CMK (cell line): Measurements from ENCODE around the gene DDX42.
A peak's percentile ranks its signal among the peaks of the same experiment; 100 is the strongest.

Experiments
- DNase-seq: peaks from one replicate; pipeline ENCODE4 v3.0.0-alpha.2; 2010; ENCODE audit warnings: low read depth

The DDX42 gene

GRCh38 chr17:63823659-63824331, 49.8 kb downstream of the DDX42 start:
- no peak for DNase-seq

- DNase-seq: no peak
These were observed 50.4 kb downstream of the DDX42 start for GRCh38 chr17:63824362-63824761.

DNA sequence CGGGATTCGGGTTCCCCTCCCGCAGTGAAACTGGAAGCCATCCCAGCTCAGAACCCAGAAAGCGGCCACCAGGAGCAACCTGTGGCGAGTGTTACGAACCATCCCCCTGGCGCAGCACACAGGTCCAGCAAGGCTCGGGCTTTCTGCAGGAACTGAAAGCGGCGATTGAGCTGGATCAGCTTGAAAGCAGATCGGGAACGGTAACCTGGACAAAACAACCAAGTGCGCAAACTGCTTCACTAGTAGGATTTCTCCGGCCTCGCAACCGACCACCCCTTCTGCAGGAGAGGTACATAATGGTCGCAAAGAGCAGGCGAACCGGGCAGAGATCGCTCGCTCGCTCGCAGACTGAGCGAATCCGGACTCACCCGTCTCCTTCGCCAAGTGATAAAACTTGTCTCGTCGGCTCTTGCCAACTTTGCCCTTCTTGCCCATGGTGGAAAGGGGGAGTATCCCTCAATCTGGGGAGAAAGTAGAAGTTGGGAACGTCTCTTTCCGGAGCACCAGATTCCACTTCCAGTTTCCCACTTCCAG, 52.6 kb downstream of the DDX42 start:
- no peak for DNase-seq

- peak; percentile 73 for DNase-seq
These were observed 53.2 kb downstream of the DDX42 start, which contains the start of the genes FTSJ3 and PSMC5 for GRCh38 chr17:63827002-63827800. Gene FTSJ3 (minus strand): TSS chr17:63827663. CDS start chr17:63826902, 761 bp downstream. Gene PSMC5 (plus strand): TSS chr17:63827431. CDS start chr17:63827491, 60 bp downstream.

GRCh38 chr17:63827801-63828221, 53.8 kb downstream of the DDX42 start:
- DNase-seq: no peak

DNA sequence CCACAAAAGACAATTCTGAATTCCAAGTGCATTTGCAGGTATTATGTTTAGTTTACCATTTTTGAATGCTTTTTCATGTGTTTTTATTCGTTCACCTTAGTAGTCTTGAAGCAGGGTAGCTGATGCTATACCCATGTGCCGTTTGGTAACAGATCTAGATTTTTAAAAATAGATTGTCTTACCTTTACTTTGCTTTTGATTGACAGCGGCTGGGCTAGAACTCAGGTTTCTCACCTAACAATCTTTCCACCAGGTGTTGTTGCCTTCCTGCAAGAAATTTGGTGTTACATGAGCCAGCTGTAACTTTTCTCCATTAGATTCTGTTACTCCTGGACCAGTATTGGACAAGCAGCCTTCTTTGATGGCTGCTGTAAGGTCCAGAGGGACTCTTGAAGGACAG, 55.0 kb downstream of the DDX42 start:
- DNase-seq: no peak

DNA sequence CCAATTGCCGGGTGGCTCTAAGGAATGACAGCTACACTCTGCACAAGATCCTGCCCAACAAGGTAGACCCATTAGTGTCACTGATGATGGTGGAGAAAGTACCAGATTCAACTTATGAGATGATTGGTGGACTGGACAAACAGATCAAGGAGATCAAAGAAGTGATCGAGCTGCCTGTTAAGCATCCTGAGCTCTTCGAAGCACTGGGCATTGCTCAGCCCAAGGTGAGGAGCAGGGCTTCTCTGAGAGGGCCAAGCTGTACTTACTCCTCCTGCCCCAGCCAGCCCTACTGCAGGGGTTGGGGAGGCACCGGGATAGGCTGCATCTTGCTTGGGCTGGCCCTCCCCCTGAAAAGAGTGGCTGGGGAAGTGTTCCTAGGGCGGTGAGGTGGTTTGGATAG, 56.3 kb downstream of the DDX42 start:
- no peak for DNase-seq

- DNase-seq: no peak
These were observed 57.0 kb downstream of the DDX42 start for GRCh38 chr17:63830904-63831491.

- DNase-seq: no peak
These were observed 57.5 kb downstream of the DDX42 start for GRCh38 chr17:63831505-63831904.

DNA sequence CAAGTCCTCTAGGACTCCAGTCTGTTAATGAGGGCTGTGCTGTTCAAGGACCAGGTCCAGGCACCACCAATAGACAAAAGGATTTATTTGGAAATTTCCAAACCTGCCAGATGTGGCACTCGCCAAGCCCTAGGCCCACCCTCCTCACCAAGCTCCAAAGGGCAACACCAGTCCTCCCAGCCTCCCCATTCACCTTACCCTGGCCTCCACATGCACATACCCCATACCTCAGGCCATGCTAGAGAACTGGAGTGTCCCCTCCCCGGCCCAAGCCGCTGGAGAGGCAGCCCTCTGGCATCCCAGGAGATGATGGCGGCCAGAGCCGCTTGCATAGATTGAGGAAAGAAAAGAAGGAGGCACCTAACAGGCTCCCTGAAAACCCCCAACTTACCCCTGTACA, 58.0 kb downstream of the DDX42 start:
- DNase-seq: no peak

DNA sequence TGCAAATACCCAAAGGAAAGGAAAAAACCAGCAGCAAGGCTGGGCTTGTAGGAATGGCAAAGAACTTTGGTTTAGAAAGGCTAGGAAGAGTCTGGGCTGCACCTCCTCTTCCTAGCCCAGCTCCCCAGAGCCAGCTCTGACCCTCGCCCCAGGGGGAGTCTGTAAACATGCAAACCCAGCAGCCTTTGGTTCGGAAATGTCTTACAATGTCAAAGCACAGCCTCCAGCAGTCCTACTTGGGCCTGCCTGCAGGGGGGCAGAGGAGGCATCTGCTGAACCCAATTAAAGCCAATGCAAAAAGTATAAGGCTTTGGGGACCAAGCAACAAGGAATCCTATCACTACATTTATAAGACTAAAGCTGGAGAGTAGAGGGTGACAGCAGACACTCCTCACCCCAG, 58.5 kb downstream of the DDX42 start:
- DNase-seq: no peak

DNA sequence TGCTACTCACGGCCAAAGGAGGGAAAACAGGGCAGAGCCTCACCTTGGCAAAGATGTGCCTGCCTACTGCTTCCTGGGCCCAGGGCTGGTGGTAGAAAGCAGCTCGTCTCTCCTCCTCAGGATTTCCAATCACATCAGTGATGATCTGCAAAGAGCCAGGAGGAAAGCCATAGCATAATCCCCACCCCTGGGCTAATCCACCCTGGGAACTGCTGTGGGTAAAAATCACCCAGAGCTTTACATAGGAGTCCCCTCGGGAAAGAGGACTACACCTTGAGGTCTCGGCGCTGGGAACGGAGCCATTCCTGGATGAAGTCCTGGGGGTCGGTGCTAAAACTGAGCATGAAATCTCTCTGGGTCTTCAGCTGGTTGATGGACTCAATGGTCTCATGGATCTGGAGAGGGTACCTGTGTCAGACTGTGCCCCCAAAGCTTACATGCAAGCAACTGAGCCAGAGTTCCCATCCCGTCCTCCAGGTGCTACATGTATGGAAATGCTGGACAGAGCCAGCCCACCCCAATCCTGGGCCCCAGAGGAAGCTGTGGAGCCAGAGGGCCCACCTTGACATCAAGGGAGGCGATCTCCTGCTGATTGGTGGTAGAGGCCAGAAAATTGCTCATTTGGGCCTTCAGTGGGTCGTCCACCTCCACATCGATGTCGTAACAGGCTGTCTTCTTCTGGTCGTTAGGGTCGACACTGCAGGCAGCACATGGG, 59.2 kb downstream of the DDX42 start:
- no peak for DNase-seq

DNA sequence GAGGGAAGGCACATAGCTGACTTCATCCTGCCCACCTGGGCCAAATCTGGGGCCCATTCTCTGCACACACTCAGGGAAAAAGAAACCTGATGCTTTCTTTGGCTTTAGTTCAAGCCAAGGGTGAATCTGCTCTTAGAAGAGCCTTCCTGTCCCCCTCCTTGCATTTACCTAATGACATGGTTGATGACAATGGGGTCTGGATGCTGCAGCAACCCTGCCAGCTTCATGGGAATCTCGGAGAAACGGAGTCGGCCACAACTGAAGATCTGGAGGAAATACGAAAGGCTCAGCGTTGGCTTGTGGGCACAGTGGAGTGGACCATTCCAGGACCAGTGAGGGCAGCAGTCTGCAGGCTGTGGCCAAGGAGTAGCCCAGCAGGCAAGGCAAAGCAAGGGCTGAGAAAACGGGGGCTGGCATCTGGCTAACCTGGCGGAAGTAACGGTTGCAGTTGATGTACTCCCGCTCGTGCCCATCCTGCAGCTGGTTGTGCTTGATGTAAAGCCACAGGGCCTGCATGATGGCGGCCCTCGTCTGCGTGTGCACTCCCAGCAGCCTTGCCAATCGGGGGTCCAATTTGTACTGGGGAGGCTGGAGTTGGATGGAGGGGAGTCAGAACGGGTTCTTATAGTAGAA, 59.9 kb downstream of the DDX42 start:
- no peak for DNase-seq

GRCh38 chr17:63834431-63835166, 60.6 kb downstream of the DDX42 start:
- peak; percentile 60 for DNase-seq

DNA sequence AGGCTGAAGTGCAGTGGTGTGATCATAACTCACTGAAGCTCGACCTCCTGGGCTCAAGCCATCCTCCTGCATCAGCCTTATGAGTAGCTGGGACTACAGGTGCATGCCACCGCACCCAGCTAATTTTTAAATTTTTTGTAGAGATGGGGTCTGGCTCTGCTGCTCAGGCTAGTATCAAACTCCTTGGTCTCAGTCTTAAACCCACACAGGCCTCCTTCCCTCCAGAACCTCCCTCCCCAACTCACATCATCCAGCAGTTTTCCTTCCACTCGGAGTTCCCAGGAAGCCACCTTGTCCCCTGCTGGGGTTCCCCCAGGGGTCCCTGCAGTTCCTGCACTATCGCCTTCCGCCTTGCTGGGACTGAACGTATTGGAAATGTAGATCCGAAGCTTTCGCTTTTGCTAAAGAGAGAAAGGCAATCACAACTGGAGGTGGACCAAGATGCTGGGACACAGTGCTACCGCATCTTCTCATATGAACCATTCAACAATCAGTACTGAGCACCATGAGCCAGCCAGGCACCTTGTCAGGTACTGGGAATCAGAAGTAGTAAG, 61.3 kb downstream of the DDX42 start:
- DNase-seq: no peak

DNA sequence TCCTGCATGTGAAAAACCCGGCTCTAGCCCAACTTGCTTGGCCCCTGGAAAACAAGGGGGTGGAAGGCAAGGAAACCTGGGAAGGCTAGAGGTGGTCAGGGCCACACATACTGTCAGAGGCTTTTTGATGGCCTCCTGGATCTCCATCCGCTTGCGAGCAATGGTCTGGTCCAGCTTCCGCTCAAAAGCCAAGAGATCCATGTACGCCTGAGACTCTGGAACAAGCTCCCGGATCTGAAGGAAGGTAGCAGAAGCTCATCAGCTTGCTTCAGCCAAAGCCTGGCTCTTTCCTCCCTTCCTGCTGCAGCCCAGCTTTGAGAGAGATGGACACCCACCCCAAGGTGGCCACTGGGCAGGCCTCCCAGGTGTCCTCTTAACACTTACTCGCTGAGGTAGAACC, 62.8 kb downstream of the DDX42 start:
- no peak for DNase-seq

DNA sequence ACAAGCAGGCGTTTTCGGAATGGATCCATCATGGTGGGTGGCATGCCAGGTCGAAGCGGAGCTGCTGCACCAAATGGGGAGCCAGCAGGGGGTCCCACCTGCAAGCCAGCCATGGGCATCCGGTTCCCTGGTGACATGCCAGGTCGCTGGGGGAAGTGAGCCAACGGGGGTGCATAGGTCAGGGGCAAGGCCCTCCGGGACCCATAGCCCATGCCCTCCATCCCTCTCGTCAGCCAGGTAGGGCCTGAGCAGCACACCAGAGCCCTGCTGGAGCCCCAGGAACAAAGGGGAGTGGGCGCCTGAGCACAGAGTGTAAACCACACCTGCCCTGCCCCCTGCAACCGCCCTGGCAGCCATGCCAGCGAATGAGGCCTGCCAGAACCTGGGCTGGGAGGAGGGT, 63.5 kb downstream of the DDX42 start:
- DNase-seq: no peak

- DNase-seq: no peak
These were observed 64.1 kb downstream of the DDX42 start for GRCh38 chr17:63837962-63838600.

DNA sequence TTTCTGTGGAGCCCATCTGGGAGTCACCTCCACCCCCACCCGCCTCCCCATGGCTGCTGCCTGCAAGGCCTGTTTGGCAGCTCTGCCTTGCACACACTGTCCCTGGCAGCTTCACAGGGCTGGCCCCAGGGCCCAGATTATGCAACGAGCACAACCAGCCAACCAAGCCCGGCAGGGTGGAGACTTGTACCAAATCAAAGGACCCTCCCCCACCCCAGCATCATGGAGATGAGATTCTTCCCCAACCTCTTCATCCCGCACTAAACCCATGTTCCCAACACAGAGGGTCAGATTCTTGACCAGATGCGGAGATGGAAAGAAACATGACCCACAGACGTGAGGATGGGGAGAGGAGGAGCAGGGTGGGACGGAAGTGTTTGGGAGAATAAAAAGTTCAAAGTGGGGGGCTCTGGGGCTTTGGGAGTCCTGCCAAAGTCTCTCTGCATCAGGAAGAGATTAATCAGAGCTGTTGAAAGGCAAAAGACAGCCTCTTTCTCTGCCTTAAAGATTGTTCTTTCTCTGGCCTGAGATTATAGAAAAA, 64.7 kb downstream of the DDX42 start:
- no peak for DNase-seq
